OCI-LY1 (cell line): Measurements from ENCODE around the gene TRABD2B.

Source experiments
- H2AFZ ChIP-seq: fragments of 200-600 bp; sonication (generic), shearing (Covaris generic); 2 replicates; pipeline ENCODE4 v1.6.0; 2014; ENCODE audit warnings: antibody characterized with exemption, mild to moderate bottlenecking, low read length
- H3F3A ChIP-seq: fragments of 200-600 bp; sonication (generic), shearing (Covaris generic); 2 replicates; pipeline ENCODE4 v1.6.0; 2014; ENCODE audit warnings: mild to moderate bottlenecking, antibody characterized with exemption, low read length, moderate library complexity; ENCODE audit not compliant: insufficient read depth
- H3K27ac ChIP-seq: fragments of 200-600 bp; sonication (generic); 2 replicates; pipeline ENCODE4 v1.5.1; 2014; ENCODE audit warnings: low read length, mixed run types, mild to moderate bottlenecking, low read depth; ENCODE audit not compliant: poor library complexity, severe bottlenecking
- H3K27me3 ChIP-seq: fragments of 200-600 bp; sonication (generic); 2 replicates; pipeline ENCODE4 v1.6.0; 2014; ENCODE audit warnings: antibody characterized with exemption, mild to moderate bottlenecking, low read length, moderate library complexity; ENCODE audit not compliant: insufficient read depth
- H3K36me3 ChIP-seq: fragments of 200-600 bp; sonication (generic); 2 replicates; pipeline ENCODE4 v1.6.1; 2014; ENCODE audit warnings: mild to moderate bottlenecking, antibody characterized with exemption, low read length, moderate library complexity, mixed read lengths; ENCODE audit not compliant: insufficient read depth
- H3K4me1 ChIP-seq: fragments of 200-600 bp; sonication (generic); 2 replicates; pipeline ENCODE4 v1.5.1; 2014; ENCODE audit warnings: mild to moderate bottlenecking, low read length, moderate library complexity; ENCODE audit not compliant: insufficient read depth, severe bottlenecking
- H3K4me2 ChIP-seq: fragments of 200-600 bp; sonication (generic), shearing (Covaris generic); 2 replicates; pipeline ENCODE4 v1.6.1; 2014; ENCODE audit warnings: low read length
- H3K4me3 ChIP-seq: fragments of 200-600 bp; sonication (generic); 2 replicates; pipeline ENCODE4 v1.5.1; 2014; ENCODE audit warnings: low read length, low read depth, mild to moderate bottlenecking, mixed read lengths; ENCODE audit not compliant: poor library complexity, severe bottlenecking
- H3K79me2 ChIP-seq: fragments of 200-600 bp; shearing (Covaris generic); 2 replicates; pipeline ENCODE4 v1.6.1; 2016; ENCODE audit warnings: mixed run types, low read length, mixed read lengths; ENCODE audit not compliant: insufficient read depth
- H3K9ac ChIP-seq: fragments of 200-600 bp; sonication (generic), shearing (Covaris generic); 2 replicates; pipeline ENCODE4 v1.6.1; 2014; ENCODE audit warnings: mild to moderate bottlenecking, low read length, mixed read lengths
- H3K9me2 ChIP-seq: fragments of 200-600 bp; sonication (generic), shearing (Covaris generic); 2 replicates; pipeline ENCODE4 v1.6.1; 2014; ENCODE audit warnings: low read depth, mild to moderate bottlenecking, low read length, mixed read lengths
- H3K9me3 ChIP-seq: fragments of 200-600 bp; shearing (Covaris generic); 2 replicates; pipeline ENCODE4 v1.6.1; 2014; ENCODE audit warnings: low read length, mixed read lengths
- H4K20me1 ChIP-seq: fragments of 200-600 bp; sonication (generic), shearing (Covaris generic); 2 replicates; pipeline ENCODE4 v1.6.0; 2016; ENCODE audit warnings: mild to moderate bottlenecking, low read length; ENCODE audit not compliant: insufficient read depth
- EZH2 ChIP-seq: fragments of 200-600 bp; sonication (generic), shearing (Covaris generic); IDR thresholded peaks from 2 replicates; pipeline ENCODE4 v1.8.0; 2017; ENCODE audit warnings: borderline replicate concordance, mixed run types, mild to moderate bottlenecking, antibody characterized with exemption, low read length, moderate library complexity, mixed read lengths
- TF ChIP-seq, protein P1 (sequence below): fragments of 200-600 bp; sonication (generic), shearing (Covaris generic); IDR thresholded peaks from 2 replicates; pipeline ENCODE4 v1.5.1; 2017; ENCODE audit warnings: mild to moderate bottlenecking, antibody characterized with exemption, low read length, moderate library complexity, mixed read lengths

TRABD2B gene

DNA sequence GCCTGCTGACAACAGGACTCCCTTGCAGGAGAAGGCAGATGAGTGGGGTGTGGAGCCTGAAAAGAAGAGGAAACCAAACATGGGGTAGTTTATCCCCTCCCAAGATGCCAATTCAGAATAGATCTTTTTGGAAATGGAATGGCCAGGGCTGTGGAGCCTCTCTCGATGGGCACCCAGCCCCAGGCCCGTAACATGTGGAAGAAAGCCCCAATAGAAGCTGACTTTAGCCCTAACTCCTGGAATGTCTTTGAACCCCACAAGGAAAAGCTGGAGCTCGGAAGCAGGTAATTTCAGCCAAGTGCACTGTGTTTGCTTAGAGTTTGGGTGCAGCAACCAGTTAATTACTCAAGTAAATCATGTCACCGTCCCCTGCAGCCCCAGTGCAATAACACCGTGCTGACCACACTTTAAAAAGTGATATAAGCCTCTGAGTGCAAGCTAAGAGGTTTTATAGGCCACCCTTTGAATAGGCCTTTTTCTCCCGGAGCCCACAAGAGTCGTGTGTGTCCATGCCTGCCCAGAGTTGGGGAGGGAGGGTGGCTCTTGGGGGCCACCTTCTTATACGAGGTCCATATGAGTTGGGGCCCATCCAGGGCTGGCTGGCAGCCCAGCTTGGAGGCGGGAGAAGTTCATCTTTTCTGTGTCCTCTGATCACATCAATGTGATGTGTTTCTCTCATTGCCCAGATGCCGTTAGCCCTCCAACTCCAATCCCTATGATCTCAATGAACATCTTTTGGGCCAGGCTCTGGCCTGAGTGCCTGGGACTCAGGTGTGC lies 153.2 kb downstream of the TRABD2B start:
- Histone ChIP-seq H3K36me3 (no peaks in the 10 kb centered on the region), H3K4me2 (no peak overlapping the region)
- no peak for TF ChIP-seq EZH2
- TF ChIP-seq, protein P1, sequence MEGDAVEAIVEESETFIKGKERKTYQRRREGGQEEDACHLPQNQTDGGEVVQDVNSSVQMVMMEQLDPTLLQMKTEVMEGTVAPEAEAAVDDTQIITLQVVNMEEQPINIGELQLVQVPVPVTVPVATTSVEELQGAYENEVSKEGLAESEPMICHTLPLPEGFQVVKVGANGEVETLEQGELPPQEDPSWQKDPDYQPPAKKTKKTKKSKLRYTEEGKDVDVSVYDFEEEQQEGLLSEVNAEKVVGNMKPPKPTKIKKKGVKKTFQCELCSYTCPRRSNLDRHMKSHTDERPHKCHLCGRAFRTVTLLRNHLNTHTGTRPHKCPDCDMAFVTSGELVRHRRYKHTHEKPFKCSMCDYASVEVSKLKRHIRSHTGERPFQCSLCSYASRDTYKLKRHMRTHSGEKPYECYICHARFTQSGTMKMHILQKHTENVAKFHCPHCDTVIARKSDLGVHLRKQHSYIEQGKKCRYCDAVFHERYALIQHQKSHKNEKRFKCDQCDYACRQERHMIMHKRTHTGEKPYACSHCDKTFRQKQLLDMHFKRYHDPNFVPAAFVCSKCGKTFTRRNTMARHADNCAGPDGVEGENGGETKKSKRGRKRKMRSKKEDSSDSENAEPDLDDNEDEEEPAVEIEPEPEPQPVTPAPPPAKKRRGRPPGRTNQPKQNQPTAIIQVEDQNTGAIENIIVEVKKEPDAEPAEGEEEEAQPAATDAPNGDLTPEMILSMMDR, result no peak

DNA sequence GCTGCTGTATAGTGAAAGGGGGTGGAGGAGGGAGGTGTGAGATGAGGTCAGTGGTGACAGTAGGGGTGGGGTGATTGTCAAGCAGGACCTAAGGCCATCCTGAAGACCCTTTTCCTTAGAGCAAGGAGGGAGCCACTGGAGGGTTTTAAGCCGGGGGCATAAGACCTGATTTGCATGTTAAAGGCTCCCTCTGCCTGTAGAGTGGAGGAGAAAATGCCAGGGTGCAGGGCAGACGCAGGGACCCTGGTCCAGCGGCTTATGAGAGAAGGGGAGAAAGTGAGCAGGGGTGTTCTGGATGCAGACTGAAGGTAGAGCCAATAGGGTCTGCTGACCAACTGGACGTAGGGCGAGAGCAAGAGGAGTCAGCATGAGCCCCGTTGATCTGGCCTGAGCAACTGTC lies 154.1 kb downstream of the TRABD2B start:
- Histone ChIP-seq H3K79me2 (no peaks in the 10 kb centered on the region), H3K4me2 (no peak overlapping the region), H3K4me1 (no peaks in the 10 kb centered on the region), H3F3A (no peaks in the 10 kb centered on the region), H3K36me3 (no peaks in the 10 kb centered on the region), H4K20me1 (no peaks in the 10 kb centered on the region), H3K4me3 (no peak overlapping the region), H2AFZ (no peak overlapping the region), H3K9me3 (no peaks in the 10 kb centered on the region), H3K9me2 (no peaks in the 10 kb centered on the region), H3K9ac (no peak overlapping the region), H3K27me3 (no peaks in the 10 kb centered on the region), H3K27ac (no peak overlapping the region)
- TF ChIP-seq, protein P1, result no peak
- no peak for TF ChIP-seq EZH2

More for the DNA sequence above, 153.2 kb downstream of the TRABD2B start:
- H2AFZ ChIP-seq, result no peak overlapping the region
- H3K9me3 ChIP-seq, result no peaks in the 10 kb centered on the region
- H3F3A ChIP-seq, result no peaks in the 10 kb centered on the region
- no peaks in the 10 kb centered on the region for H3K79me2 ChIP-seq
- no peak overlapping the region for H3K9ac ChIP-seq
- H3K4me1 ChIP-seq, result no peaks in the 10 kb centered on the region
- no peak overlapping the region for H3K4me3 ChIP-seq
- H4K20me1 ChIP-seq, result no peaks in the 10 kb centered on the region
- H3K27ac ChIP-seq, result no peak overlapping the region
- H3K27me3 ChIP-seq, result no peaks in the 10 kb centered on the region
- H3K9me2 ChIP-seq, result no peaks in the 10 kb centered on the region

DNA sequence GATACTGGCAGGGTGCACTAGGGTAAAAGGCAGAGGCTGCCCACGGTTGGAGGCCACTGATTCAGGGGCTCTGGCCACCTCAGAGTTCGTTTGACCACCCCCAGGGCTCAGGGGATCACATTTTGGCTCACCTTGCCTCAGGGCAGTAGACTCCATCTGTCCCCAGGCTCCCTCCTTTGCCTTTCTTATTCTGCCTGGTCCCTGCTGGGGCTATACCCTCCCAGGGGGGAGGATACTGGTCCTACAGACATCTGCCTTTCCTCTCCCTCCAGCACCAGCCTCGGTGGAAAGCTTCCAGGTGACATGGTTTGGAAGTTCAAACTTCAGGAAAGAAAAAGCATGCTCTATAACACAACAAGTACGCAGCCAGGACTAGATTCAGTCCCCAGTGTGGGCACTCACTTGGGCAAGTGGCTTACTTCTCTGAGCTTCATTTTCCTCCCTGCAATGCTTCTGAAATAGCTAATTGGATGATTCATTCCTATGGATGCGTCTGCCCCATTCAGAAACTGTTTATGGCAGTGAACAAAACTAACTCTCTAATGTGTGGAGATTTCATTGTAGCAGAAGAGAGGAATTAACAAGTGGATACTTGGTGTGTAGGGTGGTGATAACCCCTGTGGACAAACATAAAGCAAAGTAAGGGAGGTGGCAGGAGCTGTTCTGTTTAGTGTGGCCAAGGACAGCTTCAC lies 154.8 kb downstream of the TRABD2B start:
- Histone ChIP-seq H3K9ac (no peak overlapping the region), H3K4me3 (no peak overlapping the region), H3K27me3 (no peaks in the 10 kb centered on the region), H3K79me2 (no peaks in the 10 kb centered on the region), H3K4me1 (no peaks in the 10 kb centered on the region), H3K9me3 (no peaks in the 10 kb centered on the region), H4K20me1 (no peaks in the 10 kb centered on the region), H3K27ac (no peak overlapping the region), H3K36me3 (no peaks in the 10 kb centered on the region), H3K9me2 (no peaks in the 10 kb centered on the region), H3K4me2 (no peak overlapping the region), H3F3A (no peaks in the 10 kb centered on the region), H2AFZ (no peak overlapping the region)
- no peak for TF ChIP-seq EZH2
